A673 (cell line): ENCODE measurements around the gene CSNK1D.

Experiments
- CTCF ChIP-seq: fragments of 300-800, 200-600 bp; sonication (generic); conservative IDR thresholded peaks from 2 replicates; pipeline ENCODE4 v1.5.1; 2017; ENCODE audit warnings: low read depth, mild to moderate bottlenecking, antibody characterized with exemption, low read length, moderate library complexity, mixed read lengths
- EZH2 ChIP-seq: fragments of 200-600 bp; sonication (generic); IDR thresholded peaks from 2 replicates; pipeline ENCODE4 v1.6.1; 2017; ENCODE audit warnings: borderline replicate concordance, low read depth, mild to moderate bottlenecking, mixed read lengths, antibody characterized with exemption, low read length; ENCODE audit not compliant: poor library complexity, severe bottlenecking

GRCh38 chr17:82249896-82250581 lies 23.5 kb downstream of the CSNK1D start:
- TF ChIP-seq CTCF (no peak), EZH2 (no peak)
